Coronary artery (tissue), 2 donors: ENCODE data around the gene MYCN.

Experiments
- DNase-seq: peaks from one replicate; pipeline ENCODE4 v3.0.0-alpha.2; 2017; ENCODE audit warnings: low spot score
- H3K27ac ChIP-seq, 2 donors: fragments of 200-600 bp; sonication (generic); one replicate each; pipeline ENCODE4 v1.5.1; 2016 to 2019
- H3K4me3 ChIP-seq: fragments of 200-600 bp; sonication (generic); 2 replicates; pipeline ENCODE4 v1.5.1; 2016; ENCODE audit warnings: mild to moderate bottlenecking, moderate library complexity
- TF ChIP-seq, protein P1 (sequence below): fragments of 200-600 bp; sonication (generic); IDR thresholded peaks from one replicate; pipeline ENCODE4 v1.5.1; 2019; ENCODE audit warnings: antibody characterized with exemption

Gene MYCN

GRCh38 chr2:15976354-15976753 is 36.0 kb downstream of the MYCN start:
- Histone ChIP-seq H3K27ac (no peak overlapping the region), H3K4me3 (no peak overlapping the region)
- no peak for DNase-seq
- TF ChIP-seq, protein P1, sequence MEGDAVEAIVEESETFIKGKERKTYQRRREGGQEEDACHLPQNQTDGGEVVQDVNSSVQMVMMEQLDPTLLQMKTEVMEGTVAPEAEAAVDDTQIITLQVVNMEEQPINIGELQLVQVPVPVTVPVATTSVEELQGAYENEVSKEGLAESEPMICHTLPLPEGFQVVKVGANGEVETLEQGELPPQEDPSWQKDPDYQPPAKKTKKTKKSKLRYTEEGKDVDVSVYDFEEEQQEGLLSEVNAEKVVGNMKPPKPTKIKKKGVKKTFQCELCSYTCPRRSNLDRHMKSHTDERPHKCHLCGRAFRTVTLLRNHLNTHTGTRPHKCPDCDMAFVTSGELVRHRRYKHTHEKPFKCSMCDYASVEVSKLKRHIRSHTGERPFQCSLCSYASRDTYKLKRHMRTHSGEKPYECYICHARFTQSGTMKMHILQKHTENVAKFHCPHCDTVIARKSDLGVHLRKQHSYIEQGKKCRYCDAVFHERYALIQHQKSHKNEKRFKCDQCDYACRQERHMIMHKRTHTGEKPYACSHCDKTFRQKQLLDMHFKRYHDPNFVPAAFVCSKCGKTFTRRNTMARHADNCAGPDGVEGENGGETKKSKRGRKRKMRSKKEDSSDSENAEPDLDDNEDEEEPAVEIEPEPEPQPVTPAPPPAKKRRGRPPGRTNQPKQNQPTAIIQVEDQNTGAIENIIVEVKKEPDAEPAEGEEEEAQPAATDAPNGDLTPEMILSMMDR: no peak

GRCh38 chr2:15979051-15979758 is 38.9 kb downstream of the MYCN start:
- Histone ChIP-seq H3K27ac (no peak overlapping the region), H3K4me3 (no peak overlapping the region)
- TF ChIP-seq, protein P1: no peak
- no peak for DNase-seq

GRCh38 chr2:15979759-15980604 is 39.6 kb downstream of the MYCN start:
- DNase-seq: no peak
- TF ChIP-seq, protein P1: no peak
- H3K27ac ChIP-seq: no peak overlapping the region
- no peak overlapping the region for H3K4me3 ChIP-seq

- DNase-seq: no peak
- TF ChIP-seq, protein P1: no peak
- no peak overlapping the region for H3K27ac ChIP-seq
- no peak overlapping the region for H3K4me3 ChIP-seq
Measured at GRCh38 chr2:15980605-15981098, 40.3 kb downstream of the MYCN start.

DNA sequence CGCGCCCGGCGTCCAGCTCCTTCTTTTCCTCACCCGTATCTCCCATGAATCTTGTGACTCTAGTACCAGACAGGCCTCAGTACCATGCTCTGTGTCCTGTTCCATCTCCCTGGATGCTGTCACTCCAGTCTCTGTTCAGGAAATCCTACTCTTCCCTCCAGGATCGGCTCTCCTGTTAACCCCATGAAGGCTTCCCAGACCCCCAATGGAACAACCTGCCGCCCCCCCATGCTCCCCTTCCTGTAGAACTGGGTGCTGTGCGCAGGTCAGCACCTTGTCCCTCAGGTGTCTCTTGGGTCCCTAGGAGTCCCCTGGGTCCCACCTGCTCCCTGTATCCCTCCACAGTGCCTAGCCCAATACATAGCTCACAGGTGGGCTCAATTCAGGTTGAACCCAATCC is 41.3 kb downstream of the MYCN start:
- TF ChIP-seq, protein P1: no peak
- Histone ChIP-seq H3K27ac (no peak overlapping the region), H3K4me3 (no peak overlapping the region)
- no peak for DNase-seq

- Histone ChIP-seq H3K4me3 (no peak overlapping the region), H3K27ac (no peak overlapping the region)
- no peak for DNase-seq
- TF ChIP-seq, protein P1: no peak
Measured at GRCh38 chr2:15982285-15983044, 42.1 kb downstream of the MYCN start.
